HG03045 (cell line): ENCODE data around the gene ZFYVE21.

Experiments used
- ATAC-seq: cut with Tn5 transposase; IDR thresholded peaks from one replicate; pipeline ENCODE4 v1.9.1; 2021; ENCODE audit warnings: mild to moderate bottlenecking, moderate library complexity; ENCODE audit not compliant: unreplicated experiment

ZFYVE21 gene

DNA sequence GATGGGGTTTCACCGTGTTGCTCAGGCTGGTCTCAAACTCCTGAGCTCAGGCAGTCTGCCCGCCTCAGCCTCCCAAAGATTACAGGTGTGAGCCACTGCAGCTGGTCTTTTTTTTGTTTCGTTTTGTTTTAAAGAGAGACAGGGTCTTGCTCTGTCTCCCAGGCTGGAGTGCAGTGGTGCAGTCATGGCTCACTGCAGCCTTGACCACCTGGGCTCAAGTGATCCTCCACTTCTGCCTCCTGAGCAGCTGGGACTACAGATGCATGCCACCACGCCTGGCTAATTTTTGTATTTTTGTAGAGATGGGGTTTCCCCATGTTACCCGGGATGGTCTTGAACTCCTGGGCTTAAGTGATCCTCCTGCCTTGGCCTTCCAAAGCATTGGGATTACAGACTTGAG, 24.0 kb upstream of the ZFYVE21 start:
- ATAC-seq = peak; percentile 62

DNA sequence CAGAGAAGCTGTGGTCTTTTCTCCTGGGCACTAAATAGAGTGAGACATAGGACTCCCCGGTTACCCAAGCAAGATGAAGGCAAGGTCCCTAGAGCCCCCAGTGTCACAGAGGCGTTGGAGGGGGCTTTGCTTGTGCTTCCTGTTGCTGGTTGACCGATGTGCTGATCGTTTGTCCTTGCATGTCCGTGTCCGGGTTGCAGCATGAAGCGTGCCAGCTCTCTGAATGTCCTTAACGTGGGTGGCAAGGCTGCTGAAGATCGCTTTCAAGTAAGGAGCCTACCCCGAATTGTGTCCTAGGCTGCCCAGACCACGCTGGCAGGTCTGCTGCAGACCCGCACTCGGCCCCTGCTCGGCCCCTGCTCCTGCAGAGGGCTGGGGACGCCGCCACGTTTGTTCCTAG, 23.5 kb upstream of the ZFYVE21 start:
- ATAC-seq = peak; percentile 19

DNA sequence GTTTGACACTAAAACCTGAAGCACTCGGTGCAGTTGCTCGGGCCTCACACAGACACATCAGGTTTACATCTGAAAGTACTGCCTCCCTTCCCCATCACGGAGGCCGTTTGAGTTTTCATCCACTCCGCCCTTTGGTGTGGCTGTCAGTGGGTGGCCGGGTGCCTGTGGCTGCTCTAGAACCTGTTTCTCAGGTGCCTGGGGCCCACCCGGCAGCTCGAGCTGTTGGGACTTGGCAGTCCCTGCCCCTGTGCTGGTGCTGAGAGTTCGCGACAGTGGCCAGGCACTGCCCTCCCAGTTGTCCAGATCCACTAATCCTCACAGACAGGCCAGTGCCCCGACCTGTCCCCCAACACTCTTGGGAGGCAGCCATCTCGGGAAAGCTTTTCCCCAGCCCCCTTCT, 22.7 kb upstream of the ZFYVE21 start:
- ATAC-seq = no peak

DNA sequence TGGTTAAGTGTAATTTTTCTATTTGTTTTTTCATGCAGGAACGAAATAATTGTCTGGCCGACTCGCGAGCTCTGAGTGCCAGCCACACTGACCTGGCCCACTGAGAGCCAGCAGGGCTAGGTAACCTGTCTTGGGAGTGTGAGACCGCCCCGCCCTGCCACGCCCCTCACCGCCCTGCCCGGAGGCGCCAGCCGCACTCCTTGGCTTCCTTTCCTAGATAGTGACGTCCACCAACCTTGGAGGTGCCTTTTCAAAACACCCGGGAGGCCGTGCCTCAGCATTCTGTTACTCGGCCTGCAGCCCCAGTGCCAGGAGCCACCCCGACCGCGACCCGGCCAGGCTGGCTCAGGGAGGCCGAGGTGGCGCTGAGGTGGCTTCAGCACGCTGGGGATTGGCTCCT, 22.1 kb upstream of the ZFYVE21 start:
- no peak for ATAC-seq

DNA sequence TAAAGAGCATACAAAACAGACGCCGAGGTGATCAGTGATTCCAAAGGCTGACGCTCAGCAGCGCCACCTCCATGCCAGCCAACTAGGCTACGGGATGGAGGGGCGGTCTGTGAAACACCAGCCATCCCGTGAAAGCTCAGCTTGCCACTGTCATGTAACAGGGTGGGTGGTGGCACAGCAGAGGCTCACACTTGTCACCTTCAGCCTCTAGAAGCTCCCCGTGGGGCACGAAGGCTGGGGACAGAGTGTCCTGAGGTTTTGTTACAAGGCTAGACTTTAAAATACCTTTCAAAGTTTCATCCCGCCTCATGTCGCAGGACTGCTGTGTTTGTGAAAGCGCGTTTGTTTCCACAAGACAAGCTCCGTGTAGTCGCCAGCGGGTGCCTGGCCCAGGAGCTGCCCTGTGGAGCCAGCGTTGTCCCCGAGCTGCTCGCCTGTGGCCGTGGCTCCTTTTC, 21.0 kb upstream of the ZFYVE21 start:
- ATAC-seq = no peak

DNA sequence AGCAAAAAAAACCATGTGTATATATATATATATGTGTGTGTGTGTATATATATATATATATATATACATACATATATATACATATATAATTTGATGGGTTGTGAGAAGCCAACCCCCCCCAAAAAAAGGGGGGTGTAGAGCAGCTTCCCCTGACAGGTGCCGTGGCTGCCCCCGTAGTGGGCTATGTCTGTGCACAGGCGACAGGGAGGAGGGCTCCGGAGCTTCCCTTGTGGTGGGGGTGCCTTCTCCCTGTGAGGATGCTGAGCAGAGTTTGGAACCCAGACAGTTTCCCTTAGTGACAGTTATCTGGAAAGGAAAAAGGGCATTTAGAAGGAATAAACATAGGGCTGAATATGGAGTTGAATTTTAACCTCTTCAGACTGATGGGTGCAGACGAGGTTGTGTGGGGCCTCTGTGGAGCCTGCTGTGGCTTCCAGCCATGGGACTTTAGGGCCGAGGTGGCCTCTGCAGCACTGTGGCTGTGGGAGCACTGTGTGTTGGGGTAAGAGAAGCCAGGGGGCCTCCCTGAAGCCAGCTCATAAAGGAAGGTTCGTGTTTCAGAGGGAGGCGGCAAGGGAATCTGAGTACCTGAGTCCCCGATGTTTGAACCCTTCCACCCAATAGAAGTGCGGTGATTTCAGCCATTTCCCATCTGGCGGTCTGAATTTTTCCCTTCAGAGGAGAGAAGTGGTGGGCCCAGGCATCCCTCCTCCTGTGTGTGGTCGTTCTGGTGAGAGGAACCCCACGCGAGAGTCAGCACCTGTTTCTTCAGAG, 20.1 kb upstream of the ZFYVE21 start:
- no peak for ATAC-seq

DNA sequence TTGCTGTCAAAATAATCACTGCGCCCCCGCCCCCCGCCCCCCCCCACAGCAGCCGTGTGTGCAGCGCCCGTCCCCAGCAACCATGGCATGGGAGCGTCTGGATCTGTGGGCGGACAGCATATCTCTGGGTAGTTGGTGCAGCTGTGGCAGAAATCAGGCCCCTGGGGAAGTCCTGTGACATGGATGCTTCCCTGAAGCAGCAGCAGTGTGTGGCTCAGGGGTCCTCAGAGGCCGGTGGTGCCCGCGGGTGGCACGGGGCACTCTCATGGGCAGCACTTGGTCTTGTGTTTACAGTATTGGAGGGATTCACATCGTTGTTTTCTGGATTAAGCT, 19.6 kb upstream of the ZFYVE21 start:
- ATAC-seq = no peak

DNA sequence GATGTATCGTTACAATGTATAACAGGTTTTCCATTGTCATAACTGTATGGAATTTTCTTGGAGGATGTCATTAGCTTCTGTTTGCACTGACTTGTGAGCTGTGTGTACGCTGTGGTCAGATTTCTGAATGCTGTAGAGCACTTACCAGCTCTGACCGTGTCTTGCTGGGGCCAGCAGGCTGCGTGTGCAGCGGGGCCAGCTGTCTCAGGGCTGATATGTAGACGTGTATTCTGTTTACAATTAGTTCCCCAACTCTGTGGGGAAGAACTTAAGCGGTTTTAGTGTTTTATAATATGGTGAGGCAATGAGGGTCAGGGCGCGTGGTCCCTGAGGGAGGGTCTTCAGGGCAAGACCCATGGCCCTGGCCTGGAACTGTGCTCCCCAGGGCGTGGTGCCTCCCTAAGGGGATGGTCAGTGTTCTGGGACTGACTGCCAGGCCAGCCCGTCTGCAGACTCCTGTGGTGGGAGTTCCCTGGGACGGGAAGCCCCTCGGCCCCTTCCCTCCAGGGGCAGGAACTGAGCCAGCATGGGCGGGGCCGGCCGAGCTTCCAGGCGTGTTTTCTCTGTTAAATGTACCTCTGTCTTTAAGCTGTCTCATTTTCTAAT, 19.0 kb upstream of the ZFYVE21 start:
- ATAC-seq = no peak

DNA sequence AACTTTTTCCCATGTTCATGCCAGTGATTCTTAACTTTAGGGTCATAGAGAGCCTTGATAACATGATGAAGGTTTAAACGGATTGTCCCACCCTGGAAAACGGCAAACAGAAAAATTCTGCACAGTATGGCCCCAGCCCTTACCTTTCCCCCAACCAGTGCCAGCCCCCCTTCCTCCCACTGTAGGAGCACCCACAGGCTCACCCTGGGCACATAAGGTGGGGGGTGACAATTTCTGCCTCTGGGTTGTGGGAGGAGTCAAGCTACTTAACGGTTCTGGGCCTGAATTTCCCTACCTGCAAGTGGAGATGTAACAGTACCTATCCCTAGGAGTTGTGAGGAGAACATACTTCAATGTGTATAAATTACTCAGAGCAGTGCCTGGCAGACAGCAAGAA, 18.4 kb upstream of the ZFYVE21 start:
- no peak for ATAC-seq

DNA sequence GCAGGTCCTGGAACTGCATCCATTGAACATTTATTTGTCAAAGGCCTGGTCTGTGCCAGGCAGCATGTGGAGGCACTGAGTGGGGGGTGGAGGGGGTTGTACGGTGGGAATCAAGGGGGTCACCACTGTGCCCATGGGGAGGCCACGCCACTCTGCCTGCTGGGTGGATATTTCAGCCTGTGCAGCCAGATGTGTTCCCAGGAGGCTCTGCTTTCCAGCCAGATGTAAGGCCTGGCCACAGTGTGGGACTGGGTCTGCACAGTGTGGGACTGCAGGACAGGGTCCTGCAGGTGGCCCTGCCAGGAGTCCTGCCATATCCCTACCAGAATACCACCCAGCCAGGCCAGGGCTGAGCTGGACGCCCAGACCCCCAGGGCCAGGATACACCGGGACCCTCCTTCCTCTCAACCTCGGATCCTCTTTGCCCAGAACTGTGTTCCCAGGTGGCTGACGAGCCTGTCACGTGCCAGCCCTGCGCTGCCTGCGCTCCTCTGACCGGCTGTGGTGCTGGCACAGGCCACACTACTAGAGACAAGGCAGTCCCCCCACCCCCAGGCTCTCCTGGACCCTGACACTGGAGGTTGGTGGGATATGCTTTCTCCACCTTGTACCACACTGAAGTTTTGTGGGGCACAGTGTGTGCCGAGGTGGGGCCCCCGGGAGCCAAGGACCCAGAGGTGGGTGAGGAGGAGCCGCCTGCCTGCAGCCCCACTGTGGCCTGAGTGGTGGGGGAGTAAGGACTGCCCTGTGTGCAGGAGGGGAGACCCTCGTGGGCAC, 17.8 kb upstream of the ZFYVE21 start:
- no peak for ATAC-seq

DNA sequence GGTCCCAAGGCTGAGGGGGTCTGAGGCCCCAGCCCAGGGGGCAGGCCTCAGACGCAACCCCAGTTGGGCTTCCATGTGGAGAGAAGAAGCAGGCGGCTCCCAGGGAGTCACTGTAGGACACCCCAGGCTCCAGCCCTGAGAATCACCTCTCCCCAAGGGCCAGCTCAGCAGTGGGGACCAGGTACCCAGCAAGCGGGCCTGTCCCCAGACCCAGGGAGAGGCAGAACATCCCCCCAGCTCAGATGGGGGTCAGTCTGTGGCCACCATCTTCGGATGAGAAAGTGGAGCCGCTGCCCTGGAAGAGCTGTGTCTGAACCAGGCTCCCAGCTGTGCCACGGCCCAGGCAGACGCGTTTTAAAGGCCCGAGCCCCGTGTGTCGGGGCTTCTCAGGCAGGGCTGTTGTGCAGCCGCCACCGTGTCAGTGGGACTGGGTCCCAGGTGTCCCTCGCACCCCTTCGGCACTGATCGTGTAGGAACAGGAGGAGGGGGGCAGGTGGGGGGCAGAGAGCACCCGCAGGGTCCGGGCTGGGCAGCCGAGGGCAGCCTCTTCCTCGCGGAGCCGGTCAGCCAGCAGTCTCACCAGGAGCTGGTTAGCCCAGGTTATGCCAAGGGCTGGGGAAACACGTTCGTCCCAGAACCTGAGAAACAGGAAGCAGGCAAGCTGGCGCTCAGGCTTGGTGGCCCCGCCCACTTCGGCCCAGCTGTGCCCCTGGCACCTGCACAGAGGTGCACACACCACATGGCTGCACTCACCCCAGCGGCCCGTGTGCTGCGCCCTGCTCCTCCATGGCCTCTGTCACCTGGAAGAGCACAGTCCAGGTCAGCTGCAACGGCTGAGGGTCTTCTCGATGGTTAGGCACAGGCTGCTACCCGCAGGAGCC, 17.0 kb upstream of the ZFYVE21 start:
- no peak for ATAC-seq

DNA sequence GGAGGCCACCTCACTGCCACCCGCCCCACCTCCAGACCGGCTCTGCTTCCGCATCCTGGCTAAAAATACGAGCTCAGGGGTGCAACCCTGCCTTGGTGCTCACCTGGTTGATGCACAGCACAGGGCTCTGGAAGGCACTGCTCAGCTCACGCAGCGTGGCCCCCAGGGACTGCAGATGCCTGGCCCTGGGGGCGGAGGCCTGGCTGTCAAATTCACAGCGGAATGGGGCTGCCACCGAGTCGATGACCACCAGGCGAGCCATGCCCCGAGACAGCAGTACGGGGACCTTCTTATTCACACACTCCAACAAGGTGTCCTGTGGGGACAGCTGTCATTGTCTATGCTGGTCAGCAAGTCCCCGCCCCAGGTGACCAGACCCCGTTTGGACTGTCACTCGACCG, 16.3 kb upstream of the ZFYVE21 start:
- ATAC-seq = no peak

DNA sequence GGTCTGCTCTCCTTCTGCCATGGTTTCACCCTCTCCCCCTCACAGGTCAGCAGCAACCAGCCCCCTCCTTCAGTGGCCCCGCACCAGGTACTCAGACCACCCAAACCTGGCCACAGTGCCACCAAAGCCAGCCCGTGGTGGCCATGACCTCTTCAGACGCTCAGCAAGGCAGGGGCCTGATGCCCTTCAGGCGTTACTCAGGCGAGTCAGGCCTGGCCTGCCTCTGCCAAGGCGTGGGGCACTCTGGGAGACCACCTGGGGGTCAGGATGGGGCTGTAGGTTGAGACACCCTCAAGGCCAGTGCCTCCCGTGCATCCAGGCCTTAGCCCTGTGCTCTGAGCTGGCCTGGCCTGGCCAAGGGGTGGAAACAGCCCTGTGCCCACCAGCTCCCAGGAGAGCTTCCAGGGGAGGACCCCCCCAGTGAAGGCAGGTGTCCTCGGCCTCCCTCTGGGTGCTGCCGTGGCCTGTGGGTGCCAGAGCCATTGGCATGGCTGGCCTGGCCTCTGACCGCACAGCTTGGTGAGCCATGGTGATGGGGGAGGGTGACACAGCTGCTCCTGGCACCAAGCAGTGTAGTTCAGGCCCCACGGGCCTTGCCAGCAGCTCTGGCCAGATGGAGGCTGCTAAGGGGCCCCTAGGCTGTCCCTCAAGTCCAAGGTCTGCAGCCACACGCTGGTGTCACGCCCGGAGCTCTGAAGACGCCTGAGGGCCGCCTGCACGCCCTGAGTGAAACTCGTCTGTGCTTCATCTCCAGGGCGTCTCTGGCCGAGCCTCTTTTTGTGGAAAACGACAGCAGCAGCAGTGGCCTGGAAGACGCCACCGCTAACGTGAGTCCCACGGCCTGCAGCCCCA, 15.5 kb upstream of the ZFYVE21 start:
- no peak for ATAC-seq

DNA sequence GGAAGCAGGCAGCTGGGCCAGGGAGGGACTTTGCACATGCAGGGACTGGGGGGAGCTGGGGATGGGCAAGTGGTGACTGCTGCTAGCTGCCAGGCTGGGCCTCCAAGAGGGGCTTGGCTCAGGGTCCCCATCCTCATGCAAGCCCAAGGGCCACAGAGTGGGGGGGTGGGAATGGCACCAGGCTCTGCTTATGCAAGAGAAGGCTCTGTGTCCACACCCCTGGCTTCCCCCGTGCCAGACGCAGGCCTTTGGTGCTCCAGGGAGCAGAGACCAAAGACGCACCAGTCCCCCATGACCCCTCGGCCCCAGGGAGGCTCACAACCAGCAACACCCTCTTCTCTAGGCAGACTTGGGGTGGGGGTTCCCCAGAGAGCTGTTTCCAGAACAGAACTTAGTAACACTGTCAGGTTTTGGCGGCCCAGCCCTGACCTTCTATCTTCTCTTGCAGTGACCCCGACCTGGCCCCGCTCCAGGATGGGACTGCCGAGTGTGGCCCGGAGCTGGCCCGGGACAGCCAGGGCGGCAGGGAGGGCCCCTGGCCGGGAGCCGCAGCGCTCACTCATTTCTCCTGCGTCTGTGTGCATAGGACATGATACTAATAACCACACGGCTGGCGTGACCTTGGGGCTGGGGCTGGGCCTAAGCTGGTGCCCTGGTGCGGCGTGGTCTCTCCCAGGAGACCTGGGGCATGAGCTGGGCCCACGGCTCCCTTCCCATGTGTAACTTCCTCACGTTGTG, 14.7 kb upstream of the ZFYVE21 start:
- ATAC-seq = no peak

DNA sequence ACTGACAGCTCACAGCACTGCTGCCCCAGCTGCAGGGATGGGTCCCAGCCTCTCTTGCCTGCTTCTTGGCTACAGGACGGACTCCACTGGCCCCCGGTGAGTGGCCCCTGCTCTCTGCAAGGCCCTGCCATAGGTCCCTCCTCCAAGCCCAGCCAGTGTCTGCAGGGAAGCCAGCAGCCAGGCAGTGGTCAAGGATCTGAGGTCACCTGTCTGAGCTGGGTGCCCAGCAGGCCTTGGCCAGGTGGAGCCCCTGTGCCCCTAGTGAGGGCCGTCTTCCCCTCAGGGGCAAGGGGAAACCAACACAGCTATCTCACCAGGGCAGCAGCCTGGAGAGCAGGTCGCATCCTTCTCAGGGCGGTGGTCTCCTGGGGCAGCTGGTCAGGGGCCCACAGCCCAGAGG, 13.5 kb upstream of the ZFYVE21 start:
- no peak for ATAC-seq

DNA sequence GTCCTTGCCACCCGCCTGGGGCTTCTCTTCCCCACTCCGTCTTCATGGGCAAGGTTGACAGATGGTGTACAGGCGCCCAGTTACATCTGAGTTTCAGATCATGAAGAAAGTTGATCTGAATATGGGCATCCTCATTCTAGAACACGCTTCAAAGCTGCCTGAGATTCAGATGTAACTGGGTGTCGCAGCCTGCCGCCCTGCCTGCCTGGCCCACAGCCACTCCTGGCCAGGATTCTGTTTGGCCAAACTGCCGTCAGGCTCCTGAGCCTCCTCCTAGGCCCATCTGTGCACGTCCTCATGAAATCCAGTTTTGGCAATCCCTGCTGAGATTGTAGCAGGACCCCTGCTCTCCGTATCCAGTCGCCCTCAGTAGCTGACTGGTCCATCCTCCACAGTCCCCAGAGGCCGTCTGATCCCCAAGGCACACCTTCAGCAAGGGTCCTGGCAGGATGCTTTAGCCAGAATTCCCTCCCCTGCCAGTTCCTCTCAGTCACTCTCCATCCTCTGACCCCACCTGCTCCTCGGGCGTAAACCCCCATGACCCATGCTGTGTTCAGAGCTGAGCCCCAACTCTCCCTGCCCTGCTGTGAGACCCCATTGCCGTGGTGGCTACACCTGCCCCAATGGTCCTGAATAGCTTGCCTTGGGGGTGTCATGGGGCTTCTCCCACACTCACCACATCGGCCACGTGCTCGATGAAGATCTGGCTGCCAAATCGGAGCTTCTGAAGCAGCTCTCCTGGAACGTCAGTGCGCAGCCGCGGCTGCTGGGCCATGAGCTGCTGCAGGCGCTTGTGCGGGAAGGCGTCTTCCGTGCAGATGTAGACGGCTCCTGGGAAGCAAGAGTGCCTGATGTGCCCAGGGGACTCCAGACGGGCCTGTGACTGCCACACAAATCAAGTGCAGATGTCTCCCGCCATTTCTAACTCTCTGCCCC, 12.8 kb upstream of the ZFYVE21 start:
- ATAC-seq = no peak

DNA sequence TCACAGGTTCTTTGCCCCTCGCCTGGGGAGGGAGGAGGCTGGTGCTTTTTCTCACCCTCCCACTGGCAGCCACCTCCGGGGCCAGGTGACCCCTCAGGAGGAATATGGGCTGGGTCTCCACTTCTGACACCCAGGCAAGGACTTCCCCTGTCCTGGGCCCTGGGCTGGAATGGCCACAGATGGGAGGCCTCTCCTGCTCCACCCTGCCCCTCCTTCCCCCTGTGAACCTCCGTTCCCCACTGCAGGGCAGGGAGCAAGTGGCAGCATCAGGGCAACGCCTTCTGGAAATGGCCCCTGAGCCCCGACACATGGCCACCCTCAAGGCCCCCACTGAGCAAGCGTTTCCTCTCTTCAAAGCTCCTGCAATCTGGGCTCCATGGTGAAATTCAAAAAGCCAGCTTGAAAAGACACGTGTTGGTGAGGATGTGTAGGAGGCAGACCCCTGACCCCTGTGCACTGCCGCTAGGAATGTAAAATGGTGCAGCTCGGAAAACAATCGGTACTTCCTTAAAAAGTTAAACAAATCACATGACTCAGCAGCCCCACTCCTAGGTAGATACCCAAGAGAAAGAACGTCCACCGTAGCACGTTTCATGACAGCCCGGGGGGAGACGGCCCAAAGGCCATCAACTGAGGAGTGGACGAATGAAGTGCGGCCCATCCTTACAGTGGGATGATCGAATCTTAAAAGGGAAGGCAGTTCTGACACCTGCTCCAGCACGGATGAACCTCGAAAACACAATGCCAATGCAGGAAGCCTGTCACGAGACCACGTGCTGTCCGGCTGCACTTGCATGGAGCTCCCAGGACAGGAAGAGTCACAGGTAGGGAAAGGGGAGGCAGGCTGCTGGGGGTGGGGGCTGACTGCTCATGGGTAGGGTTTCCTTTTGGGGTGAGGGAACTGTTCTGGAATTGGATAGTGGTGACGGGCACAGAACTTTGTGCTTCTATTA, 11.9 kb upstream of the ZFYVE21 start:
- no peak for ATAC-seq
